Kidney tubule cell (primary cell): ENCODE measurements around the gene KDM2A.

Experiments used
- DNase-seq: peaks from one replicate; pipeline ENCODE4 v3.0.0-alpha.2; 2018; ENCODE audit warnings: low spot score

The KDM2A gene

DNA sequence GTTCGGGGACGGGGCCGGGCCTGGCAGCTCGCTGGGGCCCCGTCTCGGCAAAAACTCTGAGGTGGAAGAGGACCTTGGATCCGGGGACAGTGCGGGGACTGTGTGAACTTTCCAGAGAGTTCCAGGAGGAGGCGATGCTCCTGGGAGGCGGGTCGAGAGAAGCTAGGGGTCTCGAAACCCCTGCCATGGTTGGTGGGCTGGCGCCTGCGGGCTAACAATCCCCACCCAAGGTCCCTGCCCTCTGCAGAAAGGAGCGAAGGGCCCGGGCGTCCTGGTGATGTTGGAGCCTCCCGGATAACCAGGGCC is 142.5 kb downstream of the KDM2A start:
- no peak for DNase-seq

DNA sequence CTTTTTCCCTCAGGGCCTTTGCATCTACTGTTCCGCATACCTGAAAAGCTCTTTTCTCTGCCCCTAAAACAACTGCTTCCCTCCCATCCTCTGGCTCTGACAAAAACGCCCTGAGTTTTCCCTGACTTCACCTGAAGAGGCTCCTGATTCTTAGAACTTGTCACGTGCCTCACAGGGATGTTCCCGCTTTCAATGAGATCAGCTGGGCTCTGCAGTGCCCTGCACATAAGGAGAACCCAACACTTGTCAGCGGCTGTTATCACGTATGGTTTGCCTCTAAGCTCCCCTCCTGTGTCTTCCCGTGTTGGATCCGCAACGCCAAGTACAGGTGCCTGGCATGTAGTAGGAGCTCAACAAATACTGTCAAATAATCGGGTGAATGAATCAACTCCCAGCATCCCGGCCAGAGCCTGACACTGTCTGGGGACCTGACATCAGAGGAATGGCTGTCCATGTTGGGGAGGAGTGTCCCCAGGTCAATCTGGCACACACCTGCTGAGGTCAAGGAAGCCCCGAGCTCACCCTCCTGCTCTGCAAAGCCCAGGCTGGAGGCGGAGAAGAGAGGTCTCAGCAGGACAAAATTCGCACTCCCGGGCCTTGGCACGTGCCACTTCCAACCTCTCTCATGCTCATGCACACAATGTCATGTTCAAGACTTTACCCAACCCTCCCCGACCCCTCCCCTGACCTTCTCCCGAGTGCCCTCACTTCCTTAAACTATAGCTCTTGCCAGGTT is 143.1 kb downstream of the KDM2A start:
- DNase-seq, result no peak

DNA sequence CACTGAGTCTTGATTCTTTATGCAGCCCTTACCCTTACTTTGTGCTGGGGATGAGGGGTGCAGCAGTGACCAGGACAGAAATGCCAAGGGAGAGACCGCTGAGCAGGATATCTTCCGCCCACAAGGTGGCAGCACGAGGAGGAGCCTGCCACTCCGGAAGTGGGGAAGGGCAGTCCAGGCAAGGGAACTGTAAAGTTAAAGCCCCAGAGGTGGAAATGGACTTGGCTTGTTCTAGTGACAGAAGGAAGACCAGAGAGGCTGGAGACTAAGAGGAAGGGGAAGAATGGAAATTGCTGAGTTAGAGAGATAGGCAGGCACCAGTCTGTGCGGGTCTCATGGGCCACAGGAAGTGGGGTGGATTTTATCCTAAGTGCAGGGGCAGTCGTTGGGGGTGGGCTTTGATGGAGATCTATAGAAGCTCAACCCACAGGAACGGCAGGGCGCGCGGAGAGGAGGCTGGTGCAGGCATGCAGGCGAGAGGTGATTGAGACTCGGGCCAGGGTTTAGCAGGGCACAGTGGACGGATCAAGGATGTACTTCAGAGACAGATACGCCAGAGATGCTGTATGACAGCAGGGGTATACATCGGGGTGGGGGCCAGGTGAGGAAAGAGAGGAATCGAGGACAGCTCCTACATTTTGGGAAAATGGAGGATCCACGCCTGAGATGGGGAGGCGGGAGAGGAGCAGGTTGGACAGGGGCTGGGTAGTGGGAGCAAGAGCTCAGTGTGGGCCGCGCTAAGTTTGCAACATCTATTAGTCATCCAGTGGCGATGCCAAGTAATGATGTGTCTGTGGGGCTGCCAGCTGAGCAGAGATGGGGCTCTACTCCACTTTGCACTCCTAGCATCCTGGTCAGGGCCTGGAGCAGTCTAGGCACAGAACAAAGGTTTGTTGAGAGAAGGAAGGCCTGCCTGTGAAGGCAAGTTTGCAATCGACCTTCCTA is 143.9 kb downstream of the KDM2A start:
- DNase-seq, result peak; percentile 82

DNA sequence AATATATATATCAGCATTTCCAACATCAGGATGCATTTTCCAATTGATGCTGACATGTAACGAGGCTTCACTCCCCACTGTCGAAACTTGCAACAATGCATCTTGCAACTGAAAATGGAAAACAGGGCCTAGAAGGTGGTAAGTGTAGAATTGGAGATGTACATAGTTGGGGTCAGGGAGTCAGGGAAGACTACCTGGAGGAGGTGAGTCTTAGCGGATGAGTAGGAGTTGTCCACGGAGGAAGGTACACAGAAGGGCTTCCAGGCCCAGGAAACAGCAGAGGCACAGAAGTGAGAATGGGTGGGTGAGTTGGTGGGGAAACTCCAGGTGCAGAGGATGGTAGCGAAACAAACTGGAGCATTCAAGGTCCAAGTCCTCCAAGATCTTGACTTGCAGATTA is 145.2 kb downstream of the KDM2A start:
- DNase-seq, result no peak

DNA sequence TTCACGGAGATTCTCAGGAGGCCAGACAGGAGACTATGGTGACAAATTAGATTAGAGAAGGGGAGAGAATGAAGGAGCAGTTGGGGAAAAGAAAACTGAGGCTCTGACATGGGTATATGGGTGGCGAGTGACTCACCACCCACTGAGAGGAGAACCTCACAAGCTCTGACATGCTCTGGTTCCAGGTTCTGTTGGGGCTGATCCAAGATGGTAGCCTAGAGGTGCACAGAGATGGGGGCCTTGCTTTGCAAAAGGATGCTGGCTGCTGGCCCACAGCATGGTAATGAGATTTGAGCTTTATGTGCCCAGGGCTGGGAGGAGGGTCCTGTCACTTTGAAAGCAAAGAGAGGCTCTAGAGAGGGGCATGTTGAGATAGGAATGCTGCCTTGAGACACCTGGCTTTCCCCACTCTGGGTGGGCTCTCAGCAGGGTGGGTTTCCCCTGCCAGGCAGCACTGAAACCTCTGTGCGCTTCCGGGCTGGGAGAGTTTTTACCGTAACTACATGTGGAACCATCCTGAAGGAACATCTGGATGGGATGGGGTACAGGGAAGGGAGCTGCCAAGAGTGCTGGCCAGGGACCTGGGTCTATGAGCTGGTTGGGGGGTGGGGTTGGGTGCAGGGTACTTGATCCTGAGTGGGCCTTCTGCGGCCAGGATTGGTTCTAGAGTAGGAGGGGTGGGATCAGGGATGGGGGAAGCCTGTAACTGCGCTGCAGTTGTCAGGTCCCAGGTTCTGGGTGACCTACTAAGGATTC is 146.0 kb downstream of the KDM2A start:
- DNase-seq, result no peak

DNA sequence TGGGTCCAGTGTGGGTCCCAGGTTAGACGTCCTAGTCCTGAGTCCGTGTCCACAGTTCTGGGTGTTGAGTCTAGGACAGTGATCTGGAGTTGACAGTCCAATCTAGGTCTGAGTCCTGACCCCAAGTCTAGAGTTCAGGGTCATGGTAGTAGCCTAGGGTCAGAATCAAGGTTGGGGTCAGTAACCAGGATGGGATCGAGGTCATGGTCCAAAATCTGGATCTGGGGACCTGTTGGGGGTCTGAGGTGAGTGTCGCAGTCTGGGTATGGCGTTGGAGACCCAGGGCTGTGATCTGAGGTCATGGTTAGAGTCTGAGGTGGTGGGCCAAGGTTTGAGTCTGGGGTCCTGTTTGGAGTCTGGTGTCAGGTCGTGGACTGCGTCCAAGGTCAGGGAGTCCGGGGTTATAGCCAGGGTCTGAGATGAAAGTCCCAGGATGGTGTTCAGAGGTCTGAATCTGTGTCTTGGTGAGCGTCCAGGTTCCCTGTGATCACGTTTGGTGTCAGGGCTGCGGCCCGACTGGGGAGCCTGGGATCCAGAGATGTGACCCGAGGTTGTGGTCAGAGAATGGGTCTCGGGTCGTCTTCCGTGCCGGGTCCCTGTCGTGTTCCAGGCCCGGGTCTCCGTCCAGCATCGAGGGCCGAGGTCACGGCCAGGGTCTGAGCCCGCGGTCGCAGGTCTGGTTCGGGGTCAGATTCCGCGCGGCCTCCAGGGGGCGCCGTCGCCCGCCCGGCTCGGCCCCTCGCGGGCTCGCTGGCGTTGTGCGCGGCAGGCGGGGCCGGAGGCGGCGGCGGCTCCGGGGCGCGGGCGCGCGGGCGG is 146.8 kb downstream of the KDM2A start:
- DNase-seq, result peak; percentile 76

DNA sequence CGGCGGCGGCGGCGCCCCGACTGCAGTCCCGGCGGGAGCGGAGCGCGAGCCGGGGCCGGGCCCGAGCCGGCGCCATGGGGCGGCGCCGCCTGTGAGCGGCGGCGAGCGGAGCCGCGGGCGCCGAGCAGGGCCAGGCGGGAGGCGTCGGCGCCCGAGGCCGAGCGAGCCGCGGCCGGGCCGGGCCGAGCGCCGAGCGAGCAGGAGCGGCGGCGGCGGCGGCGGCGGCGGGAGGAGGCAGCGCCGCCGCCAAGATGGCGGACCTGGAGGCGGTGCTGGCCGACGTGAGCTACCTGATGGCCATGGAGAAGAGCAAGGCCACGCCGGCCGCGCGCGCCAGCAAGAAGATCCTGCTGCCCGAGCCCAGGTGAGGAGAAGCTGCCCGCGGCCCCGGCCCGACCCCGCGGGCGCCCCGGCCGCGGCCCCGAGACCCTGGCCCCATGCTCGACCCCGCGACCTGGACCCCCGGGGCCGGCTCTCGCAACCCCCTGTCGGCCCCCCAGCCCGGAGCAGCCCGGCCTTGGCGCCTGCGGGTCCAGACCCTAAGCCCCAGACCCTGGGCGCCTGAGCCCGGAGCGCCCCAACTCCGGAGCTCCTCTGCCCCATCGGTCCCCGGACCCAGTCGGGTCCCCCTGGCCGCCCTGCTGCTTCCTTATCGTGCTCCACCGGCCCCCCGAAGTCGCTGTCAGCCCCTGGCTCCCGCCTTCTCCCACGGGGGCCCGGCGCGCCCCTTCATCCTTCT is 147.6 kb downstream of the KDM2A start, which contains the start of gene GRK2:
Gene GRK2, plus strand, starts transcription at position 25 of the 739 bp plus-strand sequence. Its CDS starts 227 bp downstream, at position 252.
- peak; percentile 65 for DNase-seq

DNA sequence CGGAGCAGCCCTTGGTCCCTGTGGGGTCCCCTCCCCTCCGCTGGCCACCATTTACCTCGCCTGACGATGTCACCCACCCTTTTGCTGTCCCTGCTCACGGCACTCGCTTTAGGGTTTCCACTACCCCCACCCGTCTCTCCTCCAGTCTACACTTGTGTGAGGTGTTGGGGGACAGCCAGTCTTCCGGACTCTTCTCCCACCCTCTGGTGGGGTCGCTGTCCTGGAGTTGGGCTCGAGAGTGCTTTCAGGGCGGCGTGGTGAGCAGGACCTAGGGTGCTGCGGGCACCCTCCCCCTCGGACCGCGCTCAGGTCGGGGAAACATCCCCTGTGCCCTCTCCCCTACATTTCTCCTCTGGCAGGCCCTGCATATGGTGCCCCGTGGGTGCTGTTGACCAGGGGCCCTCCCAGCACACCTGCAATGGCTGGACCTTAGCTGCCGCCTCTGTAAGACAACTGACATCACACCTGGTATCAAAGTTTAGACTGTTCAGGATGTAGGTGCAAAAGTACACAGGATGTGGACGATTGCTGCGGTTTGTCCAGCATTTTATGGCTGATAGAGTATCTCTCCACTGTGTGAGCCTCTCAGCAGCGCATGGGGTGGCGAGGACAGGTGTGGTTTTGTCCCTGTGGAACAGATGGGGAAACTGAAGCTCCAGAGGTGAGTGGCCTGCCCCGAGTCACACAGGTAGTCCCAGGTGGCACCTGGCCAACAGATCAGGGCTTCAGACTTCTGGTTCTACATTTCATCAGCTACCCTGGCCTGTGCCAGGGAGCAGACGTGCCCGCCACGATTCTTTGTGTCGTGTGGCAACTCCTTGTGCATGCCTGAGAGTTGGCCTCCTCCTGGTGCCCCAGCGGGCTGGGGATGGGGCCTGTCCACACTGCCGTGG is 148.4 kb downstream of the KDM2A start:
- DNase-seq, result peak; percentile 60

DNA sequence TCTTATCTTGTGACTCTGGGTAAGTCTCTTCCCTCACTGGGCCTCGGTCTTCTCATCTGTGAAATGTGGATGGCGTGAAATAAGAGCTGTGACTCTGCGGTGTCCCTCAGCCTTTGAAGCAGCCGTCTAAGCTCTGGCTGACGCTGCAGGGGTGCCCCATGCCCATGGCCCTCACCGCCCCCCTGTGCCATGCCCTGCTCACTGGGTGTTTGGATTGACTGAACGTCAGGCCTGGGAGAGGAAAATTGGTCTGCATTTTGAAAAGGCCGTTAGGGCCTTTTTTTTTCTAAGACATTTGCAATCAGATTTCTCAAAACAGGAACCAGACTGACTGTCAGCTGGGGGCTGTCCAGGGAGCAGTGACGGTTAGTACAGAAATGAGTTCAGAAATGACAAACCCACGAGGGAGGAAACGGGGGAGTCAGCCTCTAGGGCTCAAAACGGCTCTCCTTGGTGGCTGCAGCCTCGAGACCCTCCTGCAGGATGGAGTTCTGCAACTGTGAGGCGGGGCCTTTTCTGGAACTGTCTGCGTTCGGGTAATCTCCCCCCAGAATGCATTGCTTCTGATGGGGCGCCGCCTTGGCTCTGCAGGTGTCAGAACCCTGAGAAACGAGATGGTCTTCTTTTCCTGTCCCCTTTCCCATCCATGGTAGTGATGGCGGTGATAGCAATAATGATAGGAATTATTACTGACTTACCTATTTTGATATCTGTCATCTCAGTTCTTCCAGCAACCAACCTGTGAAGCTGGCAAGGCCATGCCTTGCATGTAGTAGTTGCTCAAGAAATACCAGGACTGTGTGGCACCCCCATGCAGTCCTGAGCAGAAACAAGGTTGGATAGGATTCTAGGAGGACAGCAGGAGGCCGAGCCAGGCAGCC is 149.3 kb downstream of the KDM2A start:
- no peak for DNase-seq

DNA sequence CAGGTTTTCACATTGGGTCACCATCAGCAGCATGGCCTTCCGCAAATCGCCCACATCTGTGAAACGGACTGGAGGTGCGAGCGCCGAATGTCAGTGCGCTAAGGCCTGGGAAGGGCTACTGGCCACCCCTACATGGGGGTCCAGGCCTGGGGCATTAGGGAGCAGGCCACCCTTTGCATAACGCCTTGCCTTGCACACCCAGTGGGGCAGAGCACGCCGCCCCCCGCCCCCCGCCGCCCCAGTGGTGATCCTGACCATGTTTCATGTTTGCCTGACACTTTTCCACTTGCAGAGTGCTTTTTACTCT is 149.9 kb downstream of the KDM2A start:
- DNase-seq, result no peak

DNA sequence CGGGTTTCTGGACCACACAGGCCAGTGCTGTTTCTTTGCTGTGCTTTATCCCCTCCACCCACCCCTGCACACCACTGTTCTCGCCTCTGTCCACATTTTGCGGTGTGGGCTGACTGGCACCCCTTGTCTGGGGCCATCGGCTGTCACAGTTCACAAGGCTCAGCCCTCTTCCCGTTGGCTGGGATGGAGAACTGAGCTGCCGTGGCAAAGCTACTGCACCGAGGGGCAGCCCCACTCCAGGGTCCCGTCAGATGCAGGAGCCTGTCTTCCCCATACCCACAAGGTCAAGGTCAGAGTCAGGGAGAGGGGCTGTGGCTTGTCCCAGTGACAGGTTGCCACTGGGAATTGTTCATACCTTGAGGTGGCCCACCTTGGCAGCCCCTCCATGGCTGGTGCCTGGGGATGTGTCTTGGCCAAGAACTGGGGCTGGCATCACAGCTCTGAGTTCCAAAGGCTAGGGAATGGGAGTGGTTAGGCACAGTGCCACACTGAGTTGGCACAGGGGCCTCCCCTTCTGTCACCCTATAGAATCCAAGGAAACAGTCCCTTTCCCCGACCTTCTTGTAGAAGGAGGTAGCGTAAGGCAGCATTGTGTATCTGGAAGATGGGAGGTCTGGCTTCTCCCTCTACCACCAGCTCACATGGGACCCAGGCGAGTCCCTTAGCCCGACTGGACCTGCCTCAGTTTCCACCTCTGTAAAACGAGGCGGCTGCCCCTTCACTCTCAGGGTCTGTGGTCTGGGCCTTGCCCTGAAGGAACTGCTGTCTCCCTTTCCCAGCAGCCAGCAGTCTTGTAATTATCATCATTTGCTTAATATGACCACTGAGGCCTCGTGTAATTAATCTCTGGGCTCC is 150.6 kb downstream of the KDM2A start:
- peak; percentile 30 for DNase-seq

DNA sequence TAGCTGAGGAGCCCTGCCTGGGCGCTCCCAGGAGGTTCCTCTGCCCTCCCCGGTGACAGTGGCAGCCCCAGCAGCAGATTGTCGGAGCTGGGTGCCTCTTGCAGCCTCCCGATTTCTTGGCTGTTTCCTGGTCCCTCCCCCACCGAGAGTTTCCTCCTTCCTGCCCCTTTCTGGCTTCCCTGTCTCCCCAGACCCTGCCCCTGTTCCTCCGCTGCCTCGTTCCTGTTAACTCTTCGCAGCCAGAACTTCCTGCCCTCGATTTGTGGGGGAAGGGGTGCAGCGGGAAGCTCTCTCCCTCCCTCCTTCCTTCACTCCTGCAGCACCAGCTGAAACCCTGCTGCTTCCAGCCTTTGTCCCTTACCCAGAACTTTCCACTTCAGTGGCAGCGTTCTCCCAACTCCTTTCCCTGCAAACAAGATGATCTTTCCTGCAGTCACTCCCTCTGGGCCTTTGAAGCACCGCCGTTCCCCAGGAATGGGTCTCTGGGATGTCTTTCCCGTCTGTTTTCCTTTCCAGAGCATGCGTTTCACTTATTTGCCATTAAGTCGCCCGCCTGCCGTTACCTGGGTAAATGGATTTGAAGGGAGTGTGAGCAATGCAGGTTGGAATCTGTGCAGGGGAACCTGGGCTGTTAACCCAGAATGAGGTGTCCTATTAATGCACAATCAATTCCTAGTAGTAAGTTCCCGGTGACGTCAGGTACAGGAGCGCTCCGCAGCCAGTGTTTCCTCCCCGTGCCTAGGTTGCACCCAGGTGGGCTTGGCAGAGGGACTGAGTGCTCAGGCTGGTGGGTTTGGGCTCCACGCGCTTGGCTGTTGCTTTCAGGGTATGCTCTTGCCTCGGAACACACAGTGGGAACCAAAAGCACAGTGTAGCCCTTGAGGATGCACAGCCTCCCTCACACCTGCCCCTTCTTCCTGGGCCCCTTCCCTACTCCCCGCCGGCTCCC is 151.5 kb downstream of the KDM2A start:
- DNase-seq, result peak; percentile 97

DNA sequence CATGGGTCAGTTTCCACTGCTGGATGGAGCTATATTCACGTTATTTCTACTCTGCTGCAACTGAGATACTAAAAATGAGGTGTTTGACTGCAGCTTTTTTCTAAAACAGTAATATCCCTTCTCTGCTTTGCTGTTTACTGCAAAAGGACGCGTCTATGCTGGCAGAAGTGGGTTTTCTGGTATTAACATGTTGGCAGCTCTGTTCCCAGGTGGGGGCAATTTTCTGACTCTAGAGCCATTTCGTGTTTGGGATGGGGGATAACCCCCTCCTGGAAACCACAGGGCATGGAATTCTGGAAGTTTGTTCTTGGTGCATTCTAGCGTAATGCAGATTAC is 152.1 kb downstream of the KDM2A start:
- DNase-seq, result no peak

DNA sequence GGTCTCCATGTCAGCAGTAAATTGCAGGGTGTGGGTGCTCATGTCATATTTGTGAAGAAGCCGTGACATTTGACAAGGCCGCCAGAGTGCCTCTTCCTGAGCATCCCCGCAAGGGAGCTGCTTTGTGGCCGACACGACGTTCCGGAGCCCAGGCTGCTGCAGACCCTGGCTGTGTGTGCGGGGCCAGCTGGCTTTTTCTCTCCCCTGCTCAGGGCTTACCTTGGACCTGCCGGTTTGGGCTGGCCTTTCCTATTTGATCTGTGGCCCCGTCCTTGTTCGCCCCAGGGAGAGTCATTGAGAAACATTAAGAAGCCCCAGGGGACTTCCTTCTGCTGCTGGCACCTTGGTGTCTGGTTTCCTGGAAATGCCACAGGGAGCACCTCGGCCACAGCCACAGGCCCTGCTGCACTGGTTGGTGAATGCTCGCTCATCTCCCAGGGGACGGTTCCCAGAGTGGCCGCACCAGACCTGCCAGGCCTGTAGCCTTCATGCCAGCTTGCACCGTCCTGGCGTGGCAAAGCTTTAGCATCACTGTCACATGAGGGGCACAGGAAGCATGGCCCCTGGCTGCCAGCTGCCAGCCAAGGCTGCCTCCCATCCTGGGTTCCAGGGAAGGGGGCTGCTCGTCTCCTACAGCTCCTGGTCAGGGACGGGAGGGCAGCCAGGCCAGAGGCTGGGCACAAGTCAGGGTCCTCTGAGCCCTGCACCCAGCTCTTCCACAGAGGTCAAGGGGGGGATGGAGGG is 152.7 kb downstream of the KDM2A start:
- DNase-seq, result peak; percentile 48

DNA sequence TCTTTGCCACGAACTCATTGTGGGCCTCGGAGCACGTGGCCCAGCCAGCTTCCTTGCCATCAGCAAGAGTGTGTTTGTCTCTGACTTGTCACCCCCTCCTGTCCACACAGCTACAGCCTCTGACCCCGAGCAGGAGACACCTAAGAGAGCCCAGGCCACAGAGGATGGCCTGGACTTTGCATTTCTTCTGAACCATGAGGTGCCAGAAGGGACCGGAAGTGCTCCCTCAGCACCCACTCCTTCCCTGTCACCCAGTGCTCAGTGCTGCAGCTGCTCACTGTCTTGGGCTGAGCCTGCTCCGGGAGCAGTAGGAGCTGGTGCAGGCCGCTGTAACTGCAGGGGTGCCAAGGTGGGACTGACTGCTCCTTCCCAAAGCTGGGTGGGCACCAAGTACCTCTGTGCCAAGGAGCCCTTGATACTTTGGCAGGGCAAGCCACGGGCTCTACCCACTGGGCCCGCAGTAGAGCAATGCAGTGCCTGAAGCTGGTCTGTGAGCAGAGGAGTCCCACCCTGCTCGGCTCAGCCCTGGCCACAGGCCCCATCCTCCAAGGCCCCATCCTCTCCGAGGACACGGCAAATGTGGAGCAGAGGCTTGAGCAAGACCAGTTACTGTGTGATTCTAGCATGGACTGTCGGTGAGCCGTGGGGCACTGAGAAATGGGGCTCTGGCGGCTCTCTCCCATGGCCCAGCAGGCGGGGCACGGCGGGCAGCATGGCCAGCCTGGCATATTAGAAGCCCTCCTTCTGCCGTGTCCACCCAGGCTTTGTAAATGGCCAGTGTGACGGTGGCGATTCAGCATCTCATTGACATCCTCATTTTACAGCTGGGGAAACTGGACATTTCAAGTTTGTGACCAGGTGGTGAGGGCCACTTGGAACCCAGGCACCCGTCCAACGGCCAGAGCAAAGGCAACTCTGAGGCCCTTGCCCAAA is 153.5 kb downstream of the KDM2A start:
- DNase-seq, result no peak
